K562 (cell line): Measurements from ENCODE around the gene PDPK1. TPM values are rescaled to one million over a fixed set of nuclear protein-coding genes. Genes with fewer than 3 reads are reported as not detected.

Experiments
- ATAC-seq: fragments of 200-7000 bp; cut with Tn5 transposase; 3 replicates; pipeline ENCODE4 v1.9.1; 2020; ENCODE audit warnings: moderate library complexity
- BruUV-seq: library from RNA; stranded (reverse); fragments of 400-500 nt; replicated peaks from 2 replicates; lab custom pipeline; 2021; lab: Mats Ljungman, UMichigan
- CTCF ChIA-PET: fragments of 300-600 bp; formaldehyde crosslinking; extraction: SDS; loops from one replicate; lab custom pipeline; 2021; ENCODE audit warnings: low intra/inter-chr PET ratio; lab: Yijun Ruan, JAX
- POLR2A ChIA-PET: fragments of 300-600, 350-650 bp; sonication (Branson Sonifier 250); formaldehyde crosslinking; extraction: SDS; loops from one replicate; lab custom pipeline; 2021; ENCODE audit warnings: antibody characterized with exemption, inconsistent platforms; lab: Yijun Ruan, JAX
- DNase-seq, 4 experiments: peaks; one replicate each; pipeline versions ENCODE4 v3.0.0 to v3.0.0-alpha.2; 2011 to 2018; ENCODE audit warnings: low spot score in 3 of 4, mixed read lengths in 3 of 4; ENCODE audit errors: extremely low read depth in 1 of 4
- FAIRE-seq: peaks from 2 replicates; lab custom pipeline; 2011; peaks lifted over from hg19 to GRCh38; lab: Jason Lieb, UNC
- H2AFZ ChIP-seq: 2 replicates; pipeline ENCODE4 v1.6.0; 2011; ENCODE audit warnings: low read depth, low read length, control low read depth, inconsistent platforms
- H3K27ac ChIP-seq: fragments of 200-600 bp; 3 replicates; pipeline ENCODE4 v1.8.0; 2011; ENCODE audit warnings: low read depth, mild to moderate bottlenecking, control low read depth, inconsistent platforms, low read length, moderate library complexity, mixed read lengths; ENCODE audit errors: extremely low read depth
- H3K27me3 ChIP-seq, 2 experiments: fragments of 300-600 bp in 1 of 2; 2 replicates in 1 of 2; 3 replicates in 1 of 2; pipeline versions ENCODE4 v1.6.0 to v1.8.0; 2011; ENCODE audit warnings: inconsistent platforms in 2 of 2, low read length in 2 of 2, mild to moderate bottlenecking in 1 of 2, mixed read lengths in 1 of 2, moderate library complexity in 1 of 2; ENCODE audit not compliant: control insufficient read depth in 2 of 2, insufficient read depth in 2 of 2
- H3K36me3 ChIP-seq: fragments of 300-600 bp; 3 replicates; pipeline ENCODE4 v1.8.0; 2011; ENCODE audit warnings: mild to moderate bottlenecking, low read length, inconsistent platforms; ENCODE audit not compliant: control insufficient read depth, insufficient read depth
- H3K4me1 ChIP-seq, 2 experiments: fragments of 200-600 bp in 1 of 2; replicated peaks in 1 of 2; 2 replicates in 1 of 2; 3 replicates in 1 of 2; pipeline versions ENCODE4 v1.5.1 to v1.8.0; 2011; ENCODE audit warnings: inconsistent platforms in 2 of 2, low read length in 2 of 2, mild to moderate bottlenecking in 1 of 2, mixed read lengths in 1 of 2, moderate library complexity in 1 of 2; ENCODE audit not compliant: control insufficient read depth in 2 of 2, insufficient read depth in 2 of 2
- H3K4me2 ChIP-seq: 2 replicates; pipeline ENCODE4 v1.6.1; 2011; ENCODE audit warnings: low read length, control low read depth, inconsistent platforms, mixed read lengths; ENCODE audit not compliant: insufficient read depth
- H3K4me3 ChIP-seq: fragments of 200-600 bp; sonication (generic), shearing (Covaris generic); 2 replicates; pipeline ENCODE4 v1.5.1; 2016; ENCODE audit warnings: control low read depth, inconsistent platforms
- H3K79me2 ChIP-seq: fragments of 200-600 bp; 3 replicates; pipeline ENCODE4 v1.8.0; 2011; ENCODE audit warnings: low read length, inconsistent platforms; ENCODE audit not compliant: control insufficient read depth, insufficient read depth
- H3K9ac ChIP-seq, 2 experiments: 2 replicates each; pipeline versions ENCODE4 v1.6.0 to v1.6.1; 2011; ENCODE audit warnings: low read depth in 2 of 2, low read length in 2 of 2, control low read depth in 1 of 2, inconsistent platforms in 1 of 2, mild to moderate bottlenecking in 1 of 2, mixed read lengths in 1 of 2; ENCODE audit not compliant: insufficient read depth in 1 of 2
- H3K9me1 ChIP-seq: one replicate; pipeline ENCODE4 v1.6.0; 2011; ENCODE audit warnings: inconsistent platforms, mild to moderate bottlenecking, low read length, moderate library complexity; ENCODE audit not compliant: control insufficient read depth, insufficient read depth
- H3K9me3 ChIP-seq: replicated peaks from 2 replicates; pipeline ENCODE4 v1.5.1; 2011; ENCODE audit warnings: low read depth, low read length, inconsistent platforms; ENCODE audit not compliant: control insufficient read depth, insufficient read depth
- H4K20me1 ChIP-seq: replicated peaks from 2 replicates; pipeline ENCODE4 v1.6.1; 2011; ENCODE audit warnings: low read length, inconsistent platforms, mixed read lengths; ENCODE audit not compliant: control insufficient read depth, insufficient read depth
- NCOA4 ChIP-seq: fragments of 450-650 bp; IDR thresholded peaks from 2 replicates; pipeline ENCODE4 v1.6.1; 2018; ENCODE audit warnings: mild to moderate bottlenecking; ENCODE audit not compliant: partially characterized antibody
- SREBF1 ChIP-seq: fragments of 150-350 bp; IDR thresholded peaks from 2 replicates; pipeline ENCODE4 v1.6.1; 2014; ENCODE audit warnings: antibody characterized with exemption, low read depth, low read length, borderline replicate concordance
- ZC3H4 ChIP-seq: sonication (generic); formaldehyde crosslinking; IDR thresholded peaks from 2 replicates; pipeline ENCODE4 v1.9.0; 2021; ENCODE audit warnings: missing genetic modification reagents, borderline replicate concordance
- WGBS: fragments of 100-300 bp; shearing (Covaris generic); methylation state at CpG from one replicate; pipeline ENCODE4 v1.1.6; 2016; ENCODE audit warnings: low coverage, mixed read lengths; ENCODE audit not compliant: insufficient coverage; ENCODE audit errors: missing lambda C conversion rate; 5-methylcytosine and 5-hydroxymethylcytosine counted together
- in situ Hi-C: fragments of 300-500 bp; cut with MboI; formaldehyde crosslinking; loops from 4 replicates; pipeline ENCODE4 v1.15.0; 2018; ENCODE audit warnings: inconsistent platforms, mixed read lengths
- intact Hi-C: fragments of 100-400 bp; cut with micrococcal nuclease; formaldehyde crosslinking; loops from 2 replicates; pipeline ENCODE4 v1.14.2; 2022
- polyA plus RNA-seq, 8 experiments: library from polyadenylated mRNA; depleted of rRNA in 4 of 8; stranded (reverse) in 5 of 8; unstranded in 3 of 8; fragments of >200 nt; fragmentation: Nextera tagmentation in 2 of 8; fragmentation: Illumina TruSeq in 1 of 8; extraction: Ambion mirVana in 2 of 8; extraction: Trizol in 1 of 8; gene quantifications; 2 replicates each; pipeline versions ENCODE4 v1.2.1 to v1.2.3, GENCODE V29; 2011 to 2014; ENCODE audit warnings: inconsistent platforms in 1 of 8, missing spikeins in 1 of 8
- total RNA-seq, 7 experiments: library from RNA; depleted of rRNA in 6 of 7; stranded (reverse); fragments of >200 nt in 6 of 7; fragmentation: Illumina TruSeq in 2 of 7; extraction: Trizol in 2 of 7; gene quantifications; 2 replicates each; pipeline versions ENCODE4 v1.2.1 to v1.2.3, GENCODE V29; 2011 to 2021; ENCODE audit warnings: low replicate concordance in 1 of 7

PDPK1 gene
- total and polyA plus RNA-seq, 9 of the 15 experiments (the other 6 are each of a cell fraction or from before 2014, with no cell fraction given) = 4.0 to 37.2 (median 18.7) TPM

- no TSS peak for BruUV-seq
- no peak overlapping the region for H3K4me3 ChIP-seq
- no peak for ATAC-seq
- peak; percentile 37; the same call in 1 of the 2 replicates for TF ChIP-seq ZC3H4
- no peak for TF ChIP-seq NCOA4
- H3K4me2 ChIP-seq = no peak overlapping the region
- no peaks in the 10 kb centered on the region for H3K27me3 ChIP-seq
- no peak for DNase-seq
- intact Hi-C loops (no loop called here), in situ Hi-C loops (no loop called here)
- H4K20me1 ChIP-seq = peaks cover 7% of the 10 kb centered on the region
- ChIA-PET CTCF (no interaction called here), POLR2A (interaction anchor here (0.7 to 1.5 kb wide), 2 partner anchors 8 to 9 kb away, joined by 4 to 9 read pairs; no protein-coding TSS in a partner anchor)
- FAIRE-seq = no peak
- no peak overlapping the region for H2AFZ ChIP-seq
- H3K9me1 ChIP-seq = peaks cover 2% of the 10 kb centered on the region
- H3K27ac ChIP-seq = no peak overlapping the region
- H3K9me3 ChIP-seq = no peaks in the 10 kb centered on the region
- 87% methylated on average over 6 of the region's 6 CpGs for WGBS
- H3K36me3 ChIP-seq = peaks cover 67% of the 10 kb centered on the region; the same call in 2 of the 3 replicates
- H3K9ac ChIP-seq = peak overlapping the region in 1 of 2 experiments; percentile 7; a peak in 1 of 4 replicates
- H3K4me1 ChIP-seq = peaks cover 14 to 46% of the 10 kb centered on the region in 2 experiments
- H3K79me2 ChIP-seq = peaks cover 25% of the 10 kb centered on the region
Observed at GRCh38 chr16:2523801-2524231, 14.0 kb upstream of the PDPK1 start.

- Histone ChIP-seq H3K9me3 (no peaks in the 10 kb centered on the region), H3K4me2 (no peak overlapping the region), H3K79me2 (peaks cover 19% of the 10 kb centered on the region), H4K20me1 (peaks cover under 1% of the 10 kb centered on the region; the same call in 1 of the 2 replicates), H3K9me1 (no peaks in the 10 kb centered on the region), H3K36me3 (peaks cover 67% of the 10 kb centered on the region; the same call in 2 of the 3 replicates), H3K9ac (peak overlapping the region in 1 of 2 experiments; percentile 6; a peak in 1 of 4 replicates), H3K4me1 (peaks cover 7 to 46% of the 10 kb centered on the region in 2 experiments), H3K4me3 (no peak overlapping the region), H3K27me3 (no peaks in the 10 kb centered on the region), H3K27ac (no peak overlapping the region), H2AFZ (no peak overlapping the region)
- DNase-seq (no peak), FAIRE-seq (no peak), ATAC-seq (no peak)
- intact Hi-C loops = no loop called here
- ChIA-PET POLR2A (interaction anchor here (0.7 to 1.5 kb wide), 3 partner anchors 9 to 12 kb away, joined by 4 to 9 read pairs (median 5); no protein-coding TSS in a partner anchor), CTCF (no interaction called here)
- 89% methylated on average over 8 of the region's 9 CpGs for WGBS
- BruUV-seq = no TSS peak
- in situ Hi-C loops = no loop called here
- TF ChIP-seq SREBF1 = no peak
Observed at GRCh38 chr16:2524339-2524938, 13.4 kb upstream of the PDPK1 start.
